ENCODE measurements around the gene LRCH3. TPM values are rescaled to one million over a fixed set of nuclear protein-coding genes. Genes with fewer than 3 reads are reported as not detected.

LRCH3 gene
- total and polyA plus RNA-seq, 2 of the 13 experiments (the other 11 are each of a cell fraction or from before 2014, with no cell fraction given) = 25.5 to 103 TPM

DNA sequence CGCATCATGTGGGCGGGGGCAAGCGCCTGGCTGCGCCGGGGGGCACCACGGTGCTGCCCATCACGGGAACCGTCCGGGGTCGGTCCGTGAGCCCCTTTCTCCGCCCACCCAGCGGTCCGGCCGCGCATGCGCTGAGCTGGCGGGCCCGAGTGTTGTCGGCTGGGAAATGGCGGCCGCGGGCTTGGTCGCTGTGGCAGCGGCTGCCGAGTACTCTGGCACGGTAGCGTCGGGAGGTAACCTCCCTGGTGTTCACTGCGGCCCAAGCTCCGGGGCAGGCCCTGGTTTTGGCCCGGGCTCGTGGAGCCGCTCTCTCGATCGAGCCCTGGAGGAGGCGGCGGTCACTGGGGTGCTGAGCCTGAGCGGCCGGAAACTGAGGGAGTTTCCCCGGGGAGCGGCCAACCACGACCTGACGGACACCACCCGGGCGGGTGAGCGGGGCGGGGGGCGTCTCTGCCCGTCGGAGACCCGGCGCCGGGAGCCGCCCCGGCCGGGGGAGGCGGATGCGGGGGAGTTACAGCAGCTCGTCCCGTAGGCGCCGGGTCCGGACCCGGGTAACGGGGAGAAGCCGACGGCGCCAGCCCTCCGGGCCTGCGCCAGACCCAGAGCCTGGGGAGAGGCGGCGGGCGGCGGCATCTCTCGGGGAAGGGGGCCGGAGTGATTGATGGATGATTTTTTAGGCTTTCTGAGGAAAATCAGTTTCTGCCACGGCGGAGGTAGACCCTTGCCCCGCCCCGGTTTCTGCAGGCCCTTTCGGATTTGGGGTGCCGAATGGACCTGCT, at the start of gene LRCH3 (continued):
- peak; percentile 87 for TF ChIP-seq GABPB1 (CRISPR knock-in tag; IDR thresholded peaks at IDR 0.05)
- no peak for TF ChIP-seq NFE2L2 (IDR thresholded peaks at IDR 0.05; ENCODE audit: low read length)
- TF ChIP-seq, protein P1, sequence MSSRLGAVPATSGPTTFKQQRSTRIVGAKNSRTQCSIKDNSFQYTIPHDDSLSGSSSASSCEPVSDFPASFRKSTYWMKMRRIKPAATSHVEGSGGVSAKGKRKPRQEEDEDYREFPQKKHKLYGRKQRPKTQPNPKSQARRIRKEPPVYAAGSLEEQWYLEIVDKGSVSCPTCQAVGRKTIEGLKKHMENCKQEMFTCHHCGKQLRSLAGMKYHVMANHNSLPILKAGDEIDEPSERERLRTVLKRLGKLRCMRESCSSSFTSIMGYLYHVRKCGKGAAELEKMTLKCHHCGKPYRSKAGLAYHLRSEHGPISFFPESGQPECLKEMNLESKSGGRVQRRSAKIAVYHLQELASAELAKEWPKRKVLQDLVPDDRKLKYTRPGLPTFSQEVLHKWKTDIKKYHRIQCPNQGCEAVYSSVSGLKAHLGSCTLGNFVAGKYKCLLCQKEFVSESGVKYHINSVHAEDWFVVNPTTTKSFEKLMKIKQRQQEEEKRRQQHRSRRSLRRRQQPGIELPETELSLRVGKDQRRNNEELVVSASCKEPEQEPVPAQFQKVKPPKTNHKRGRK (CRISPR knock-in tag; IDR thresholded peaks at IDR 0.05) = no peak
- peak; percentile 91 to 94 for TF ChIP-seq HMGXB4 (CRISPR knock-in tag; IDR thresholded peaks at IDR 0.05; ENCODE audit: borderline replicate concordance in 1 of 2, low read depth in 1 of 2)
- TF ChIP-seq USF2 (IDR thresholded peaks at IDR 0.05; ENCODE audit: low read depth, low read length) = no peak
- TF ChIP-seq USF2 (CRISPR knock-in tag; IDR thresholded peaks at IDR 0.05; ENCODE audit: borderline replicate concordance) = no peak
- TF ChIP-seq ZNF777 (CRISPR knock-in tag; IDR thresholded peaks at IDR 0.05) = peak; percentile 90
- 0 out of 2 replicates have a peak, but pooled peaks have one; percentile 45 for TF ChIP-seq TFAP4 (IDR thresholded peaks at IDR 0.05; ENCODE audit: borderline replicate concordance, low read depth)
- TF ChIP-seq CSRNP2 (CRISPR knock-in tag; conservative IDR thresholded peaks at IDR 0.05; ENCODE audit: low read depth) = no peak
- TF ChIP-seq KLF15 (CRISPR knock-in tag; IDR thresholded peaks at IDR 0.05; ENCODE audit: borderline replicate concordance) = peak; percentile 63; the same call in 1 of the 2 replicates
- TF ChIP-seq PHB2 (IDR thresholded peaks at IDR 0.05; ENCODE audit: partially characterized antibody) = no peak
- peak; percentile 90 for TF ChIP-seq KAT8 (CRISPR knock-in tag; IDR thresholded peaks at IDR 0.05)
- peak; percentile 45; the same call in 1 of the 2 replicates for TF ChIP-seq MAX (IDR thresholded peaks at IDR 0.05)
- TF ChIP-seq, protein P2, sequence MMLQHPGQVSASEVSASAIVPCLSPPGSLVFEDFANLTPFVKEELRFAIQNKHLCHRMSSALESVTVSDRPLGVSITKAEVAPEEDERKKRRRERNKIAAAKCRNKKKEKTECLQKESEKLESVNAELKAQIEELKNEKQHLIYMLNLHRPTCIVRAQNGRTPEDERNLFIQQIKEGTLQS (CRISPR knock-in tag; IDR thresholded peaks at IDR 0.05) = peak; percentile 78
- no peak for TF ChIP-seq FOSL1 (CRISPR knock-in tag; IDR thresholded peaks at IDR 0.05; ENCODE audit: borderline replicate concordance)
- TF ChIP-seq, protein P3, sequence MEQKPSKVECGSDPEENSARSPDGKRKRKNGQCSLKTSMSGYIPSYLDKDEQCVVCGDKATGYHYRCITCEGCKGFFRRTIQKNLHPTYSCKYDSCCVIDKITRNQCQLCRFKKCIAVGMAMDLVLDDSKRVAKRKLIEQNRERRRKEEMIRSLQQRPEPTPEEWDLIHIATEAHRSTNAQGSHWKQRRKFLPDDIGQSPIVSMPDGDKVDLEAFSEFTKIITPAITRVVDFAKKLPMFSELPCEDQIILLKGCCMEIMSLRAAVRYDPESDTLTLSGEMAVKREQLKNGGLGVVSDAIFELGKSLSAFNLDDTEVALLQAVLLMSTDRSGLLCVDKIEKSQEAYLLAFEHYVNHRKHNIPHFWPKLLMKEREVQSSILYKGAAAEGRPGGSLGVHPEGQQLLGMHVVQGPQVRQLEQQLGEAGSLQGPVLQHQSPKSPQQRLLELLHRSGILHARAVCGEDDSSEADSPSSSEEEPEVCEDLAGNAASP (CRISPR knock-in tag; IDR thresholded peaks at IDR 0.05; ENCODE audit: borderline replicate concordance) = peak; percentile 49
